H1 (cell line): Measurements from ENCODE around the gene AP5M1. TPM values are rescaled to one million over a fixed set of nuclear protein-coding genes. Genes with fewer than 3 reads are reported as not detected.

ENCODE experiments used
- BCL11A ChIP-seq, 2 experiments: IDR thresholded peaks; one replicate each; pipeline ENCODE4 v1.6.1; 2011; ENCODE audit warnings: low read depth in 2 of 2, low read length in 2 of 2, mild to moderate bottlenecking in 2 of 2
- CBX8 ChIP-seq: fragments of 300-800, 300-1000 bp; sonication (generic); IDR thresholded peaks from 2 replicates; pipeline ENCODE4 v1.7.1; 2016; ENCODE audit warnings: low read depth, low read length, borderline replicate concordance
- CHD1 ChIP-seq: IDR thresholded peaks from 2 replicates; pipeline ENCODE4 v1.6.1; 2012; ENCODE audit warnings: low read depth, low read length, improper control_type of control experiment
- EP300 ChIP-seq, 2 experiments: IDR thresholded peaks; 1 replicate in 1 of 2; 2 replicates in 1 of 2; pipeline ENCODE4 v1.6.1; 2011 to 2012; ENCODE audit warnings: low read depth in 2 of 2, low read length in 2 of 2, mild to moderate bottlenecking in 2 of 2, borderline replicate concordance in 1 of 2, inconsistent platforms in 1 of 2, moderate library complexity in 1 of 2
- USF2 ChIP-seq: IDR thresholded peaks from 2 replicates; pipeline ENCODE4 v1.6.1; 2011; ENCODE audit warnings: low read length, improper control_type of control experiment
- polyA plus RNA-seq, 7 experiments: library from polyadenylated mRNA; depleted of rRNA in 3 of 7; stranded (reverse) in 5 of 7; unstranded in 2 of 7; fragments of >200 nt in 5 of 7; fragments of 200-250 nt in 2 of 7; gene quantifications; 1 replicate in 5 of 7; 2 replicates in 1 of 7; 4 replicates in 1 of 7; pipeline versions ENCODE4 v1.2.1 to v1.2.3, GENCODE V29; 2011 to 2013; ENCODE audit warnings: missing spikeins in 2 of 7, mixed read lengths in 2 of 7
- total RNA-seq: library from RNA; stranded (reverse); fragmentation: NEBNext Ultra II Directional; extraction: Animal tissue kit (Norgen Biotek cat#: 25700); gene quantifications from 2 replicates; pipeline ENCODE4 v1.2.1, GENCODE V29; 2021

The AP5M1 gene
- total and polyA plus RNA-seq, 2 of the 8 experiments (the other 6 are each of a cell fraction or from before 2014, with no cell fraction given) = 20.9 to 51.9 TPM

GRCh38 chr14:57291692-57292647 is 23.2 kb downstream of the AP5M1 start (continued):
- TF ChIP-seq USF2 (no peak), EP300 (IDR thresholded peaks at IDR 0.05; ENCODE audit: borderline replicate concordance in 1 of 2, low read depth in 2 of 2, low read length in 2 of 2) (no peak), BCL11A (IDR thresholded peaks at IDR 0.05; ENCODE audit: low read depth in 2 of 2, low read length in 2 of 2) (no peak), CBX8 (no peak), CHD1 (no peak)
